NB4 (cell line): ENCODE results near the gene CTXND1.

Experiments
- POLR2A ChIP-seq: IDR thresholded peaks from 2 replicates; pipeline ENCODE4 v1.6.1; 2011; ENCODE audit warnings: mild to moderate bottlenecking; ENCODE audit not compliant: insufficient read length; ENCODE audit errors: extremely low read depth
- TF ChIP-seq, protein P1 (sequence below): IDR thresholded peaks from 2 replicates; pipeline ENCODE4 v1.6.1; 2011; ENCODE audit warnings: low read depth, low read length
- TF ChIP-seq, protein P2 (sequence below): IDR thresholded peaks from one replicate; pipeline ENCODE4 v1.5.1; 2012; ENCODE audit warnings: low read depth, low read length

DNA sequence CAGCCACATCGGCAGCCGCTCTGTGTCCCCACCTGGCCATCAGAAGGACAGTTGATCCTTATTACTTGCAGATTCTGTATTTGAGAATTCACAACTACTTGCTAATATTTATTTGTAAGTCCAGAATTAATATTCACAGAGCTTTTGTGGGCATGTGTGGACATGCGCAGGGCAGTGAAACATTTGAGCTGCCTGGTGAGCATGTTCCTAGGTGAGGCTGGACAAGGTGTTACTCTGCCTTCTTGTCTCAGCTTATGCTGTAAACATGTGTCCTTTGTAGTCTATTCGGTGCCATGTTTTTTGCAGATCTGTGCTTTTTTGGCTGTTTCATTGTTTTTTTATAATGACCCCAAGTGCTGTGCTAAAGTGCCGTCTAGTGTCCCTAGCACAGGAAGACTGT, 83.6 kb downstream of the CTXND1 start:
- TF ChIP-seq POLR2A: no peak
- TF ChIP-seq, protein P1, sequence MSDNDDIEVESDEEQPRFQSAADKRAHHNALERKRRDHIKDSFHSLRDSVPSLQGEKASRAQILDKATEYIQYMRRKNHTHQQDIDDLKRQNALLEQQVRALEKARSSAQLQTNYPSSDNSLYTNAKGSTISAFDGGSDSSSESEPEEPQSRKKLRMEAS: no peak
- TF ChIP-seq, protein P2, sequence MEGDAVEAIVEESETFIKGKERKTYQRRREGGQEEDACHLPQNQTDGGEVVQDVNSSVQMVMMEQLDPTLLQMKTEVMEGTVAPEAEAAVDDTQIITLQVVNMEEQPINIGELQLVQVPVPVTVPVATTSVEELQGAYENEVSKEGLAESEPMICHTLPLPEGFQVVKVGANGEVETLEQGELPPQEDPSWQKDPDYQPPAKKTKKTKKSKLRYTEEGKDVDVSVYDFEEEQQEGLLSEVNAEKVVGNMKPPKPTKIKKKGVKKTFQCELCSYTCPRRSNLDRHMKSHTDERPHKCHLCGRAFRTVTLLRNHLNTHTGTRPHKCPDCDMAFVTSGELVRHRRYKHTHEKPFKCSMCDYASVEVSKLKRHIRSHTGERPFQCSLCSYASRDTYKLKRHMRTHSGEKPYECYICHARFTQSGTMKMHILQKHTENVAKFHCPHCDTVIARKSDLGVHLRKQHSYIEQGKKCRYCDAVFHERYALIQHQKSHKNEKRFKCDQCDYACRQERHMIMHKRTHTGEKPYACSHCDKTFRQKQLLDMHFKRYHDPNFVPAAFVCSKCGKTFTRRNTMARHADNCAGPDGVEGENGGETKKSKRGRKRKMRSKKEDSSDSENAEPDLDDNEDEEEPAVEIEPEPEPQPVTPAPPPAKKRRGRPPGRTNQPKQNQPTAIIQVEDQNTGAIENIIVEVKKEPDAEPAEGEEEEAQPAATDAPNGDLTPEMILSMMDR: no peak
